ENCODE measurements around the gene ATRIP.
A peak's percentile ranks its signal among the peaks of the same experiment; 100 is the strongest.
"Not testable (repeated sequence)": the region's sequence is repeated elsewhere in the genome, so short reads cannot be mapped to it uniquely, and the experiment has no call there.

Gene ATRIP

DNA sequence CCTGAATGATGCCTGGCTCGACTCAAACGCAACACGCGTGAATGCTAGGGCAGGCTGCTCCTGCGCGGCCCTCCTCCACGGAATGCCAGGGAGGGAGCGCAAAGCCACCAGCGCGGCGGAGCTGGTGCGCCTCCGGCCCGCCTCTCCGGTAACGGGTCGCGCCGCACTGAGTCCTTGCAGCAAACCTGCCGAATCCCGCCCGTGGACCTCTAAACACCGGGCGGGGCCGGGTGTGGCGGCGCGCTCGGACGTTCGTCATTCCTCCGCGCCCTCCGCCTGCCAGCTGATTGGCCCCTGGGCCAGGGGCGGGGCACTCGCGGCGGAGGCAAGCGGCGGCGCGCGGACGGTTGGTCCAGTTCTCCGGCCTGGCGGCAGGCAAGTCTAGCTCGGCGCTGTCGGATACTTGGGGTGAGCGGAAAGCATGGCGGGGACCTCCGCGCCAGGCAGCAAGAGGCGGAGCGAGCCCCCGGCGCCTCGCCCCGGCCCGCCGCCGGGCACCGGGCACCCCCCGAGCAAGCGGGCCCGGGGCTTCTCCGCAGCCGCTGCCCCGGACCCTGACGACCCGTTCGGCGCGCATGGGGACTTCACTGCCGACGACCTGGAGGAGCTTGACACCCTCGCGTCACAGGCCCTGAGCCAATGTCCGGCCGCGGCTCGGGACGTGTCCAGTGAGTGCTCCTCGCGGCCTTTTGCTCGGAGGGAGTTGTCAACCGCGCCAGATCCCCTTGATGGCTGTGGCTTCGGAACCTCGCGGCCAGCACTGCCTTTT is at the start of gene ATRIP:
Gene ATRIP (plus strand): TSS at position 313 of the 769 bp plus-strand sequence. CDS start 109 bp downstream, at position 422.
- DNase-seq (ENCODE audit: low read depth in 1 of 2, low spot score in 1 of 2), result peak in 1 of 2 experiments; percentile 91
- in situ Hi-C loops (cut with HindIII; ENCODE audit: low pct_unique_long_range_greater_than_20kb, low sequenced_read_pairs), result no loop called here
- no peak for TF ChIP-seq JUND (IDR thresholded peaks at IDR 0.05; ENCODE audit: low read depth)

DNA sequence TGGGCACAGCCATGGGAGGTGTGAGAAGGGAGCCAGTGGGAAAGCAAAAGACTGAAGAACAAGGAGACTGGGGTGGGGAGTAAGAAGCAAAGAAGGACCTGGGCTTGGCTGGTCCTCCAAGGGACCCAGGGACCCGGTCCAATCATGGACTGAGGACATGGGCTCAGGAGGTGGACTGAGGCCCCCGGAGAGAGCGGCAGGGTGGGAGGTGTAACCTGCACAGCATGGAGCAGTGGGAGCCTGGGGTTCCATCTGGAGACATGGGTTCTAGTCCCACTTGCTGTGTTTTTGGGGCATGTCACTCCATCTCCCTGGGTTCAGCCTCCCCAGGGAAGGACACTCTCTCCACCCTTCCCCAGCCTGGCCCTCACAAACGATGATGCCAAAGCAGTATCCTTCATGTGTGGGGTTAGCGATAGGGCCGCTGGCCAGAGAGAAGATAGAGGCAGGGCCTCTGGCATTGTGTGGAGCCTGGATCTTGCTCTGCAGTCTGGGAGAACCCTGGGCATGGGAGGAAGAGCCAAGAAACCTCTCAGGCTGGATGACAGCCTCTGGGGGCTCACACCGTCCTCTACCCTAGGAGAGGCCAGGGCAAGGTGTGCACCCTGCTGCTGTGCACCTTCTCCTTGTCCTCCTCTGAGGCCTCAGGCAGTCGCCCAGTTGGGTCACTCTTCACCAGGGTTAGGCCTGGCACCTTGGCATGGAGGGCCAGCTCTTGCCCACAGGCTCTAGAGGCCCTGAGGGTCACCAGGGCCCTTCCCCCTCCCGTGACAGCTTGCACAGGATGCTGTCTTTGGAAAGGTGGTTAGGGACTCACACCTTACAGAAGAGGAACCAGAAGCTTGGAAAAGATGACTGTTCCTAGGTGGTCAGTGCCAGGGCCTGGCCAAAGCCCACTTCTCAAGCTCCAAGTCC is 48.5 kb upstream of the ATRIP start:
- in situ Hi-C loops (cut with HindIII; ENCODE audit: low pct_unique_long_range_greater_than_20kb, low sequenced_read_pairs), result no loop called here
- no peak for DNase-seq (ENCODE audit: low read depth in 1 of 2, low spot score in 1 of 2)
- no peak for TF ChIP-seq JUND (IDR thresholded peaks at IDR 0.05; ENCODE audit: low read depth)

DNA sequence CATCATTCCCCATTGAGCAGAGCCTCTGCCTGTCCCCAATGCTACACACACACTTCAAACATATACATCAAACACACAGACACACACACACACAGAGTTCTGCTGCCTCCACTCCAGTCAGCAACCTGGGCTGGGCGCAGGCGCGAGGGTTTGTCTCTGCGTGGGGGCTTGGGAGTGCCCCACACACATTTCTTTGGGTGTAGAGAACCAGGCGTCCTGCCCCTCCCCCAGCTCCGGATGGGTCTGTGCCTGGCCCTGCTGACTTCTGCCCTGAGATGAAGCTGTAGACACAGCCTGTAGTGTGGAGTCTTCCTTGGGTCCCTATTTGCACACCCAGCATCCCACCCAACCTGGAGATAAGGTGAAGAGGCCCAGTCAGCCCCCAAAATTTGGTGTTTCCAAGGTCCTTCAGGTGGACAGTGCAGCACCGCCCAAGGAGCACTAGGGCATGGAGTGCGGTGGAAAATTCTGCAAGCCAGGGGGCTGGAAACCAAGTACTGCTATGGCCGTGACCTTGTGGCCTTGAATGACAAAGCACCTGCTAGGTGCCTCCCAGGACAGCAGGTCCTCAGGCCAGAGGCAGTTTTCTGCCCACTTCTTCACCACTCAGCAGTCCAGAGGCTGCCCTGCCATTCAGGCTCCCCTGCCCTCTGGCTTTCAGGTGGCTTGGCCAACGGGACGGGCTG is 47.7 kb upstream of the ATRIP start:
- in situ Hi-C loops (cut with HindIII; ENCODE audit: low pct_unique_long_range_greater_than_20kb, low sequenced_read_pairs), result no loop called here
- DNase-seq (ENCODE audit: low read depth in 1 of 2, low spot score in 1 of 2), result peak in 1 of 2 experiments; percentile 3
- TF ChIP-seq JUND (IDR thresholded peaks at IDR 0.05; ENCODE audit: low read depth), result no peak

DNA sequence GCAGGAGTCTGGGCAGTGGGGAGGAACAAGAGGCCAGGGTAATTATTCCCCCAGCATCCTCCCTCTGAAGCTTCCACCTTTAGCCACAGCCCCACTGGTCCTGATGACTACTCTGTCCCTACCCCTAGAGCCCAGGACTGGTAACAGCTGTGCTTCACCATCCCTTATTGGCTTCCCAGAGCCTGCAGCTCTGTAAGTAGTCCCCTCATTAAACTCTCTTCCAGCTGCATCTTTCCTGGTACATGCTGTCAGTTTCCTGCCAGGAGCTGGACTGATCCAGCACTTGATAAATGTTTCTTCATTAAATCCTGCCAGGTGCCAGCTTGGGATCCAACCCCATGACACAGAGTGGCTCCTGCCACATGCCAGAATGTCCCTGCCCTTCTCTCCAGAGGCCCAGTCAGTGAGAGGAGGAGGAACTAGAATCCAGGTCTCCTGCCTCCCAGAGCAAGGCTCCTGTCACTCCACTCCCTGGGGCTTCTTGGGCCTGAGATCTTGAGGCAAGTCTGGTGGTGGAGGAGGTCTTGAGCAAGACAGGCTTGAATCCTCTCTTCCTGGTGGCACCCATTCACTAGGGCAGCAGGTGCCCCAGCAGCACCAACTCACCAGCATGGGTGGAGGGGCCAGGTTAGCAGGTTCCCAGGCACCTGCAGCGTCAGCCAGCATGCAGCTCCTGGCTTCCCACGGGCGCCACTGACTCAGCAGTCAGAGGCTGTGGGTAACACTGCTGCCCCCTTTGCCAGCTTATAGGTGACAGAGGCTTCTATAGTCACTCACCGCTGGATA is 47.0 kb upstream of the ATRIP start:
- in situ Hi-C loops (cut with HindIII; ENCODE audit: low pct_unique_long_range_greater_than_20kb, low sequenced_read_pairs), result no loop called here
- DNase-seq (ENCODE audit: low read depth in 1 of 2, low spot score in 1 of 2), result peak in 1 of 2 experiments; percentile 75
- TF ChIP-seq JUND (IDR thresholded peaks at IDR 0.05; ENCODE audit: low read depth), result no peak

DNA sequence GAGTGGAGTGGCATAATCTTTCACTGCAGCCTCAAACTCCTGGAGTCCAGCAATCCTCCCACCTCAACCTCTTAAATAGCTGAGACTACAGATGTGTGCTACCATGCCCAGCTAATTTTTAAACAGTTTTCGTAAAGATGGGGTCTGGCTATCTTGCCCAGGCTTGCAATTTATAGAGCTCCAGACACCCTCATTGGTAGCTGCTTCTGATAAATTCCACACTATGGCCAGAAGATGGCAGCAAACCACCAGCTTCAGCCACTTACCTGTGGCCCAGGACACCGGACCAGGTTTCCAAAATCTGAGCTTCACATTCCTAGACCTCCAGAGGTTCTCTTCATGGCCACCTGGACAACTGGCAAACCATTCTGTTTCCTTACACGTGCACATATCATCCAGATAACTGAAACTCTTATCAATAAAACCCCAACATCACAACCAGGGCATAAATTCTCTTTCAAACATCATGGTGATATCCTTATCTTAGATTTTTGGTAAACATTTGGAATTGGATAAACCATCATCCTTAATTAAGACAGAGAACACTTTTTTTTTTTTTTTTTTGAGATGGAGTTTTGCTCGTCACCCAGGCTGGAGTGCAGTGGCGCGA is 45.6 kb upstream of the ATRIP start:
- in situ Hi-C loops (cut with HindIII; ENCODE audit: low pct_unique_long_range_greater_than_20kb, low sequenced_read_pairs), result no loop called here
- DNase-seq (ENCODE audit: low read depth in 1 of 2, low spot score in 1 of 2), result peak; percentile 70 to 85
- TF ChIP-seq JUND (IDR thresholded peaks at IDR 0.05; ENCODE audit: low read depth), result no peak

DNA sequence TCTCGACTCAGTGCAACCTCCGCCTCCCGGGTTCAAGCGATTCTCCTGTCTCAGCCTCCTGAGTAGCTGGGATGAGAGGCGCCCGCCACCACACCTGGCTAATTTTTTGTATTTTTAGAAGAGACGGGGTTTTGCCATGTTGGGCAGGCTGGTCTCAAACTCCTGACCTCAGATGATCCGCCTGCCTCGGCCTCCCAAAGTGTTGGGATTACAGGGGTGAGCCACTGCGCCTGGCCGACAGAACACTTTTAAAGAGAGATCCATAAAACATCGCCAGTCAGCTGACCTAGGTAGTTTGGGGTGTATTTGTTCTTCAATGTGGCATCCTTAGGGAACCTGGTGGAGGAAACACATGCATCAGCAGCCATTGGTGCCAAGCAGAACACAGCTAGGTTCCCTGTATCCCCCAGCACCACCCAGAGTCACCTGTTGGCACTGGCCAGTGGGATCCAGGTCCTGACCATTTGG is 45.1 kb upstream of the ATRIP start:
- in situ Hi-C loops (cut with HindIII; ENCODE audit: low pct_unique_long_range_greater_than_20kb, low sequenced_read_pairs); DNase-seq (ENCODE audit: low read depth in 1 of 2, low spot score in 1 of 2): not testable (repeated sequence)

DNA sequence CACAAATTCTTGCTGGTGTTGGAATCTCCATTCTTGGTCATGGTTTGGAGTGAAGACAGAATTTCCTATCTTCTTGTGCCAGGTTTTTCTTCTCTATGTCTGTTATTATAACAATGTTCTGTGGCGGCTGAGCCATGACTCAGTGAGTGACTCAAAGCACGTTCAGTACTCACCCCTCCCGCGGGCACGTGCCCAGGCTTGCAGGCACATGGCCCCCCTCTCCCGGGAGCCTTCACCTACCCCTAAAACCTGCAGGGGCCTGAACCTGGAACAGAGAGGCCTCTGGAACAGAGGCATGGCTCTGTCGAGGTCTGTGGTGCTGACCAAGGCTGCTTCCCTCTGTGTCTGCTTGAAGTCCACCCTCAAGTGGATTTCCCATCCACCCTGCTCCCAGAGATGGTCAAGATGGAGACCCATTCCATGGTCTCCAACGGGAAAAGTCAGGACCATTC is 44.2 kb upstream of the ATRIP start:
- DNase-seq (ENCODE audit: low read depth in 1 of 2, low spot score in 1 of 2), result no peak
- in situ Hi-C loops (cut with HindIII; ENCODE audit: low pct_unique_long_range_greater_than_20kb, low sequenced_read_pairs), result no loop called here
- no peak for TF ChIP-seq JUND (IDR thresholded peaks at IDR 0.05; ENCODE audit: low read depth)

DNA sequence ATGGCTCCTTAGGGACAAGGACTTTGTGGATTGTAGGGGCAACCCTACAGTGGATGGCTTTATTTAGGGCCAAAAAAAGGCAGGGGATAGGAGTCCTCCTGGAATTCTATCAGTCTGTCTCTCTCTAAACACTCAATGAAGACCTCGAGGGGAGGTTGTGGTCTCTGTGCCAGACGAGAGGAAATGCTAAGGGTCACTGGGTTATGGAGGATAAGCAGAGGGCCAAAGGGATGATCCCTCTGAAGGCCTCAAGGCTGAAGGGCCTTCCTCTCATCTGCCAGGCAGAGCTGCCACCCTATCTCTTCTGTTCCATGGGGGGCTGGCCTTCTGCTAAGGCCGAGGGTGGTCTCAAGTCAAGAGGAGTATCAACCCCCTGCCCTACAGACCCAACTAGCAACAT is 43.6 kb upstream of the ATRIP start:
- no peak for DNase-seq (ENCODE audit: low read depth in 1 of 2, low spot score in 1 of 2)
- no peak for TF ChIP-seq JUND (IDR thresholded peaks at IDR 0.05; ENCODE audit: low read depth)
- in situ Hi-C loops (cut with HindIII; ENCODE audit: low pct_unique_long_range_greater_than_20kb, low sequenced_read_pairs), result no loop called here

DNA sequence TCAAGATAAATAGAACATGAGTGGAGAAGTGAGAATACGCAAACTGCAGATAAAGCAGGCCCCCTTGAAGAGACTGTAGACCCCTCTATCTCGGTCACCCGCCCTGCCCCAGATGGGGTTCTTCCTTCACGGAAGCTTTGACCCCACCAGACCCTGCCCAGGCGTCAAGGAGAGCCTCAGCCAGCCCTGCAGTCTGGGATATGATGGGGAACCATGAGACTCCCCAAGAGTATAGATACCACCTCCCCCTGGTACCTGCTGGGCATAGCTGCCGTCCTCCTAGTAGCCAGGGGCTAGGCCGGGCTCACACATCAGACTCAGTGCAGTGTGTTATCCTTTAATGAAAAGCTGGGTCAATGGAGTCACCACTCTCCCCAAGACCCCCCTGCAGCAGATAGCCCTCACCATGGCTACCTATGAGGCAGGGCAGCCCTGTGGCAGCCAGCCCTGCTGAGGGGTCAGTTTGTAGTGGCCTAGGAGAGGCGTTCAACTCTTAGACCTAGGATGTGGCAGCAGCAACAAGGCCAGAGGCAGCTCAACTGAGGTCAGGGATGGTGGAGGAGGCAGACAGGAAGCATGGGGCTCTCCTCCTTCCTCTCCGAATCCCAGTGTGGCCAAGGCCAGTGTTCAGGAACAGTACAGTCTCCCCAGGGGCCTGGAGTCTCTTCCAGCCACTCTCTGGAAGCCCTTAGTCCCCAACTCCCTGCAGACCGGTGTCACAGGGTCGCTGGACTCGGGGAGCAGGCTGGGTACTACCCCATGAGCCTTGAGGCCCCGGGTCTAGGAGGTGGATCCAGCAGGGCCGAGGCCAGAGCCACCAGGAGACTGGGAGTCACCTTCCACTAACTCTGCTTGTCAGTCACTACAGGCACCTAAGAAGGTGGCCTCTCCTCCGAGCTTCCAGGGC is 42.8 kb upstream of the ATRIP start:
- in situ Hi-C loops (cut with HindIII; ENCODE audit: low pct_unique_long_range_greater_than_20kb, low sequenced_read_pairs), result no loop called here
- DNase-seq (ENCODE audit: low read depth in 1 of 2, low spot score in 1 of 2), result no peak
- no peak for TF ChIP-seq JUND (IDR thresholded peaks at IDR 0.05; ENCODE audit: low read depth)

DNA sequence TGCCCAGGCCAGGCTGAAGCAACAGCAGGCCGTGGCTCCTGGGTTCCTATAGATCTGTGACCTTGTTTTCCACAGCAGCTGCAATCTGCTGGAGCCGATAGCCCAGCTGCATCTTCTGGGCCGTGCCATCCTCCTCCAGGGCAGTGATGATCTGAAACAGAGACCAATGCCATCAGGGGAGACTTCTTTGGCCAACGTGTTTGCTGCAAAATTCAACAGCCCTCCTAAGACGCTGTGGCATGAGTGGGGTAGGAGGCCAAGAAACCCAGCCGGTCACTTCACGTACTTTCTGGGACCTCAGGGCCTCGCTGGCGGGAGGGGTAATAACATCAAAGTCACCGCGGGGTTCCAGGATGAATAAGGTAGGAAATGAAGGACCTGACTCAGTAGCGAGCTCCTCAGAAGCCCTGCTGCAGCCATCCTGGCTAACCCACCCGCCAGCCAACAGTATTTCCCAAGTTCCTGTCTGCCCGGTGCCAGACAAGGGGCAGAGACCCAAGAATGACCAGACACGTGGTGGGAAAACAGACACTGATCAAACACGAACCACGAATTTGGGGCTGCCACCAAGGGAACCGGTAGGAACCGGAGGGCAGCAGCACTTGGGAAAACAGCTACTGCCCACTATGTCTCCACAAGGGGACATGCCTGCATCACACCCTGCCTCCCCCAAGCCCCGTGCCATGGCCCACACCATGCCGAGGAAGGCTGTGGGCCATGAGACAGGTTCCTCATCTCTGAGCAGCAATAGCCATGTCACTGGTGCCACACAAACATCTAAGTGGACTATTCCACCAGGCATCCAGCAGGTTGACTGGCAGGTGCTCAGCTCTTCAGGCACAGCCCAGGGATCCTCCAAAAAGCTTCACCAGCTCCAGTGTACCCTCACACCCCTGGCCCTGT is 41.8 kb upstream of the ATRIP start:
- in situ Hi-C loops (cut with HindIII; ENCODE audit: low pct_unique_long_range_greater_than_20kb, low sequenced_read_pairs), result no loop called here
- TF ChIP-seq JUND (IDR thresholded peaks at IDR 0.05; ENCODE audit: low read depth), result no peak
- DNase-seq (ENCODE audit: low read depth in 1 of 2, low spot score in 1 of 2), result no peak
